Gastrocnemius medialis (tissue), 4 donors: ENCODE results near the gene REXO4. TPM values are rescaled to one million over a fixed set of nuclear protein-coding genes. Genes with fewer than 3 reads are reported as not detected.

ENCODE experiments used
- ATAC-seq, 2 donors: fragments of 150-250 bp; one replicate each; pipeline ENCODE4 v1.9.1; 2016
- DNase-seq, 2 donors: peaks; one replicate each; pipeline ENCODE4 v3.0.0-alpha.2; 2019
- H3K27ac ChIP-seq, 4 donors: fragments of 200-600 bp; sonication (generic); 1 replicate in 1 of 4; 2 replicates in 3 of 4; pipeline ENCODE4 v1.5.1; 2016 to 2018; ENCODE audit warnings: mild to moderate bottlenecking in 2 of 4, moderate library complexity in 1 of 4
- H3K27me3 ChIP-seq, 3 donors: fragments of 200-600 bp; sonication (generic) in 2 of 3; 1 replicate in 1 of 3; 2 replicates in 2 of 3; pipeline versions ENCODE4 v1.5.1 to v1.6.0; 2016 to 2019; ENCODE audit warnings: mild to moderate bottlenecking in 1 of 3, moderate library complexity in 1 of 3
- H3K36me3 ChIP-seq, 2 donors: fragments of 200-600 bp; sonication (generic) in 1 of 2; one replicate each; pipeline ENCODE4 v1.5.1; 2017 to 2018
- H3K4me1 ChIP-seq, 2 donors: fragments of 200-600 bp; sonication (generic) in 1 of 2; one replicate each; pipeline ENCODE4 v1.5.1; 2016 to 2017; ENCODE audit warnings: mild to moderate bottlenecking in 2 of 2
- H3K4me3 ChIP-seq, 4 donors: fragments of 200-600 bp; sonication (generic) in 3 of 4; 1 replicate in 1 of 4; 2 replicates in 3 of 4; pipeline ENCODE4 v1.5.1; 2016 to 2019; ENCODE audit warnings: mild to moderate bottlenecking in 2 of 4
- H3K9me3 ChIP-seq, 3 donors: fragments of 200-600 bp; sonication (generic) in 2 of 3; 1 replicate in 1 of 3; 2 replicates in 2 of 3; pipeline ENCODE4 v1.5.1; 2016 to 2019
- POLR2A ChIP-seq, 2 donors: fragments of 450-650 bp; IDR thresholded peaks; one replicate each; pipeline ENCODE4 v1.6.1; 2017; ENCODE audit warnings: antibody characterized with exemption in 2 of 2, mild to moderate bottlenecking in 2 of 2, moderate library complexity in 2 of 2
- in situ Hi-C, 4 donors: fragments of 200-750 bp; cut with MboI; loops; one replicate each; pipeline versions ENCODE4 v1.15.0 to v1.8.0; 2017; ENCODE audit warnings: low sequenced_read_pairs in 4 of 4
- intact Hi-C: fragments of 100-400 bp; cut with DNase I; formaldehyde crosslinking; loops from one replicate; pipeline ENCODE4 v1.15.1; 2023; ENCODE audit warnings: low total_unique reads
- total RNA-seq, 4 donors: library from RNA; depleted of rRNA; stranded (reverse); fragments of >200 nt; gene quantifications; one replicate each; pipeline versions ENCODE4 v1.1.0 to v1.2.3, GENCODE V29; 2016
- TF ChIP-seq, protein P1 (sequence below), 5 experiments: fragments of 450-650 bp in 3 of 5; fragments of 200-600 bp in 2 of 5; sonication (generic) in 2 of 5; IDR thresholded peaks in 4 of 5; conservative IDR thresholded peaks in 1 of 5; 1 replicate in 4 of 5; 2 replicates in 1 of 5; pipeline ENCODE4 v1.5.1; 2016 to 2019; ENCODE audit warnings: antibody characterized with exemption in 5 of 5, mild to moderate bottlenecking in 3 of 5, moderate library complexity in 3 of 5

The REXO4 gene
- total RNA-seq, 4 donors from 2014 or later, result 26.1 to 42.5 (median 34.6) TPM

GRCh38 chr9:133459476-133460404 is 41.9 kb upstream of the REXO4 start, which contains the start of gene CACFD1:
CACFD1 (plus strand) TSS chr9:133459978; CDS start chr9:133460067, 89 bp downstream.
- no peaks in the 10 kb centered on the region for H3K36me3 ChIP-seq
- H3K27ac ChIP-seq, result peak within 1 kb of the TSS; percentile 91 to 99 (median 92)
- DNase-seq, result peak; percentile 96
- ATAC-seq, result peak; percentile 91 to 94
- in situ Hi-C loops, result no loop called here
- no peaks in the 10 kb centered on the region for H3K27me3 ChIP-seq
- H3K9me3 ChIP-seq, result no peaks in the 10 kb centered on the region
- TF ChIP-seq, protein P1, sequence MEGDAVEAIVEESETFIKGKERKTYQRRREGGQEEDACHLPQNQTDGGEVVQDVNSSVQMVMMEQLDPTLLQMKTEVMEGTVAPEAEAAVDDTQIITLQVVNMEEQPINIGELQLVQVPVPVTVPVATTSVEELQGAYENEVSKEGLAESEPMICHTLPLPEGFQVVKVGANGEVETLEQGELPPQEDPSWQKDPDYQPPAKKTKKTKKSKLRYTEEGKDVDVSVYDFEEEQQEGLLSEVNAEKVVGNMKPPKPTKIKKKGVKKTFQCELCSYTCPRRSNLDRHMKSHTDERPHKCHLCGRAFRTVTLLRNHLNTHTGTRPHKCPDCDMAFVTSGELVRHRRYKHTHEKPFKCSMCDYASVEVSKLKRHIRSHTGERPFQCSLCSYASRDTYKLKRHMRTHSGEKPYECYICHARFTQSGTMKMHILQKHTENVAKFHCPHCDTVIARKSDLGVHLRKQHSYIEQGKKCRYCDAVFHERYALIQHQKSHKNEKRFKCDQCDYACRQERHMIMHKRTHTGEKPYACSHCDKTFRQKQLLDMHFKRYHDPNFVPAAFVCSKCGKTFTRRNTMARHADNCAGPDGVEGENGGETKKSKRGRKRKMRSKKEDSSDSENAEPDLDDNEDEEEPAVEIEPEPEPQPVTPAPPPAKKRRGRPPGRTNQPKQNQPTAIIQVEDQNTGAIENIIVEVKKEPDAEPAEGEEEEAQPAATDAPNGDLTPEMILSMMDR (IDR thresholded peaks at IDR 0.05 in 4 of 5, conservative IDR thresholded peaks at IDR 0.05 in 1 of 5), result no peak
- peak; percentile 45 to 72 for TF ChIP-seq POLR2A (IDR thresholded peaks at IDR 0.05)
- H3K4me1 ChIP-seq, result peaks cover 7 to 19% of the 10 kb centered on the region in 2 donors
- H3K4me3 ChIP-seq, result peak within 1 kb of the TSS; percentile 75 to 97 (median 79)
- intact Hi-C loops, result loop anchor here (1.0 to 10.0 kb wide), 4 partner anchors 20 to 425 kb away; partner anchors contain the start of genes GTF3C5, REXO4 and SLC2A6

- in situ Hi-C loops, result no loop called here
- DNase-seq (peak; percentile 28 to 41), ATAC-seq (no peak)
- intact Hi-C loops, result no loop called here
- Histone ChIP-seq H3K27ac (peak overlapping the region; percentile 91 to 99 (median 92)), H3K9me3 (no peaks in the 10 kb centered on the region), H3K36me3 (no peaks in the 10 kb centered on the region), H3K4me1 (peaks cover 7 to 19% of the 10 kb centered on the region in 2 donors), H3K4me3 (peak overlapping the region; percentile 75 to 97 (median 79)), H3K27me3 (no peaks in the 10 kb centered on the region)
- TF ChIP-seq, protein P1 (IDR thresholded peaks at IDR 0.05 in 4 of 5, conservative IDR thresholded peaks at IDR 0.05 in 1 of 5), result no peak
- no peak for TF ChIP-seq POLR2A (IDR thresholded peaks at IDR 0.05)
These were observed 41.0 kb upstream of the REXO4 start for GRCh38 chr9:133458643-133459312.

GRCh38 chr9:133457748-133458147 is 39.9 kb upstream of the REXO4 start:
- no peak overlapping the region for H3K4me3 ChIP-seq
- no peak overlapping the region for H3K27ac ChIP-seq
- no peak for TF ChIP-seq POLR2A (IDR thresholded peaks at IDR 0.05)
- TF ChIP-seq, protein P1 (IDR thresholded peaks at IDR 0.05 in 4 of 5, conservative IDR thresholded peaks at IDR 0.05 in 1 of 5), result no peak
- H3K4me1 ChIP-seq, result peaks cover 7 to 19% of the 10 kb centered on the region in 2 donors
- H3K27me3 ChIP-seq, result no peaks in the 10 kb centered on the region
- no peaks in the 10 kb centered on the region for H3K9me3 ChIP-seq
- in situ Hi-C loops (no loop called here), intact Hi-C loops (no loop called here)
- no peaks in the 10 kb centered on the region for H3K36me3 ChIP-seq
- no peak for DNase-seq
- no peak for ATAC-seq

DNA sequence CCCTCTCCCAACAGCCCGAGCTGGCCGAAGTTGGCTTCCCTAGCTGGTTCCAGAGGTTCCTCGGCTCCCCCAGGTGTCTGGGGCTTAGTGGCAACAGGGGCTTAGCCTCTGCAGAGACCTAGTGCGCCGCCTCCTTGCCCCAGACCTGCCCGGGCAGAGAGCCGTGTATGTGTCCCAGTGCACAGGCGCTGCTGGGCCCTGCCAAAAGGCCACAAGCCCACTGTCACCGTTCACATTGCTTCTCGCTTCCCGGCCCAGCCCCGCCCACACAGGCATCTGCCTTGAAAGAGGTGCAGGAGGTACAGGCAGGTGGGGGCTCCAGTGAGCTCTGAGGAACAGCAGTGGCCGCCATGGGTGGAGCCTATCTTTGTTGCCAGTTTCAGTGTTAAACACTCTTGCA is 39.4 kb upstream of the REXO4 start:
- in situ Hi-C loops, result no loop called here
- ATAC-seq (no peak), DNase-seq (no peak)
- no peak for TF ChIP-seq POLR2A (IDR thresholded peaks at IDR 0.05)
- TF ChIP-seq, protein P1 (IDR thresholded peaks at IDR 0.05 in 4 of 5, conservative IDR thresholded peaks at IDR 0.05 in 1 of 5), result no peak
- Histone ChIP-seq H3K9me3 (no peaks in the 10 kb centered on the region), H3K27ac (no peak overlapping the region), H3K36me3 (no peaks in the 10 kb centered on the region), H3K4me1 (peaks cover 7 to 19% of the 10 kb centered on the region in 2 donors), H3K4me3 (no peak overlapping the region), H3K27me3 (no peaks in the 10 kb centered on the region)
- intact Hi-C loops, result no loop called here
